Bronchial epithelial cell (primary cell): Measurements from ENCODE around the gene GMDS. TPM values are rescaled to one million over a fixed set of nuclear protein-coding genes. Genes with fewer than 3 reads are reported as not detected.

Source experiments
- DNase-seq: peaks from one replicate; pipeline ENCODE4 v3.0.0-alpha.2; 2010; ENCODE audit warnings: low read depth
- FAIRE-seq: peaks from 2 replicates; lab custom pipeline; 2011; peaks lifted over from hg19 to GRCh38; lab: Jason Lieb, UNC
- H3K27me3 ChIP-seq: 2 replicates; pipeline ENCODE4 v1.5.1; 2011; ENCODE audit warnings: low read length; ENCODE audit not compliant: control insufficient read depth, insufficient read depth
- H3K36me3 ChIP-seq: 2 replicates; pipeline ENCODE4 v1.5.1; 2011; ENCODE audit warnings: low read length; ENCODE audit not compliant: control insufficient read depth, insufficient read depth
- H3K4me3 ChIP-seq: 2 replicates; pipeline ENCODE4 v1.5.1; 2011; ENCODE audit warnings: mild to moderate bottlenecking, low read depth, low read length, control low read depth
- CTCF ChIP-seq: IDR thresholded peaks from 2 replicates; pipeline ENCODE4 v1.5.1; 2011; ENCODE audit warnings: mild to moderate bottlenecking, moderate library complexity, low read length, control low read depth, inconsistent platforms; ENCODE audit not compliant: insufficient read depth, severe bottlenecking
- total RNA-seq: library from RNA; depleted of rRNA; stranded (reverse); fragments of >200 nt; gene quantifications from 2 replicates; pipeline ENCODE4 v1.2.1, GENCODE V29; 2014

GMDS gene
- total RNA-seq, 1 donor from 2014 or later, result 8.2 TPM

GRCh38 chr6:2259002-2259494 lies 13.6 kb upstream of the GMDS start:
- H3K27me3 ChIP-seq, result no peaks in the 10 kb centered on the region
- H3K36me3 ChIP-seq, result no peaks in the 10 kb centered on the region
- FAIRE-seq (no peak), DNase-seq (no peak)
- TF ChIP-seq CTCF, result no peak
- no peak overlapping the region for H3K4me3 ChIP-seq

- no peaks in the 10 kb centered on the region for H3K27me3 ChIP-seq
- TF ChIP-seq CTCF, result no peak
- no peak for DNase-seq
- H3K36me3 ChIP-seq, result no peaks in the 10 kb centered on the region
- no peak for FAIRE-seq
- no peak overlapping the region for H3K4me3 ChIP-seq
Observed at GRCh38 chr6:2258112-2258511, 12.7 kb upstream of the GMDS start.

GRCh38 chr6:2257363-2257762 lies 12.0 kb upstream of the GMDS start:
- no peak for FAIRE-seq

GRCh38 chr6:2254747-2255146 lies 9.3 kb upstream of the GMDS start:
- FAIRE-seq (no peak), DNase-seq (no peak)
- Histone ChIP-seq H3K36me3 (no peaks in the 10 kb centered on the region), H3K4me3 (no peak overlapping the region), H3K27me3 (no peaks in the 10 kb centered on the region)
- TF ChIP-seq CTCF, result no peak

More at GRCh38 chr6:2257363-2257762, 12.0 kb upstream of the GMDS start:
- Histone ChIP-seq H3K4me3 (no peak overlapping the region), H3K27me3 (no peaks in the 10 kb centered on the region), H3K36me3 (no peaks in the 10 kb centered on the region)
- no peak for DNase-seq
- TF ChIP-seq CTCF, result no peak

- no peak for TF ChIP-seq CTCF
- no peak overlapping the region for H3K4me3 ChIP-seq
- no peak for DNase-seq
- no peak for FAIRE-seq
- H3K36me3 ChIP-seq, result no peaks in the 10 kb centered on the region
- H3K27me3 ChIP-seq, result no peaks in the 10 kb centered on the region
Observed at GRCh38 chr6:2249126-2249525, 3.7 kb upstream of the GMDS start.

- Histone ChIP-seq H3K4me3 (no peak overlapping the region), H3K36me3 (no peaks in the 10 kb centered on the region), H3K27me3 (no peaks in the 10 kb centered on the region)
- no peak for TF ChIP-seq CTCF
- DNase-seq (no peak), FAIRE-seq (no peak)
Observed at GRCh38 chr6:2247664-2248063, 2.3 kb upstream of the GMDS start.
